ENCODE measurements around the gene TSPAN18.

The TSPAN18 gene

GRCh38 chr11:44928816-44929215 lies 202.1 kb downstream of the TSPAN18 start:
- DNase-seq: no peak

- DNase-seq: no peak
Observed at GRCh38 chr11:44930588-44931302, 204.0 kb downstream of the TSPAN18 start.

DNA sequence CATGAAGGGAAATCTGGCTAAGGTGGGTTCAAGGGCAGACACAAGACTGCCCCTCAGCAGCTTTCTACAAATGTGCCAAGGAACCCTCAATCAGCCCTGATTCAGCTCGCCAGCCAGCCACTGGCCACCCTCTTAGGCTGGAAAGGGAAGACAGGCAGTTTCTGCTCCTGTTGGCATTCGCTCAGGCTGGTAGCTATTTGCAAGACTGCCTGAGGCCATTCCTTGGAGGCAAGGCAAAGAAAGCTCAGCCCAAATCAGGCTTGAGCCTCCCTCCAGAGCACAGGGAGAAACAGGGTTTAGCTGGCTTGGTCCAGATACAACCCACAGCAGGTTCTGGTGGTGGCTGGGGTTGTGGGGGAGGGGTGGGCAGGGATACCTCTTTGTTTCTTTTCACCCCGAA lies 204.7 kb downstream of the TSPAN18 start:
- DNase-seq: no peak

DNA sequence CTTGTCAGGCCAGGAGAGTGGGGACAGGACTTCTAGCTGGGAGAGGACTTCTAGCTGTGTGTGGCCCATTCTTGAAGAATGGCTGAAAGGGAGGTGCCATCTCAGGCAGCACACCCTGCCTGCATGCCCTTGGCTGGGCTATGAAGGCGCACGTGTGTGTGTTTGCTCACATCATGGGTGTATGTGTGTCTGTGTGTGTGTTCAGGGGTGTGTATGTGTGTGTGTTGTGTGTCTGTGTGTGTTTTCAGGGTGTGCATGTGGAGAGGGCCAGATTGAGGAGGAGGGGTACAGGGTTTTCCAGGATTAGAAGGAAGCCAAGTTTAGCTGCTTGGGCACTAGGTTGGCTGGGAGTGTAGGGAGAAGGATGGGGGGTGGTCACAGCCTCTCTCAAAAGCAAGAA lies 207.3 kb downstream of the TSPAN18 start:
- no peak for DNase-seq

DNA sequence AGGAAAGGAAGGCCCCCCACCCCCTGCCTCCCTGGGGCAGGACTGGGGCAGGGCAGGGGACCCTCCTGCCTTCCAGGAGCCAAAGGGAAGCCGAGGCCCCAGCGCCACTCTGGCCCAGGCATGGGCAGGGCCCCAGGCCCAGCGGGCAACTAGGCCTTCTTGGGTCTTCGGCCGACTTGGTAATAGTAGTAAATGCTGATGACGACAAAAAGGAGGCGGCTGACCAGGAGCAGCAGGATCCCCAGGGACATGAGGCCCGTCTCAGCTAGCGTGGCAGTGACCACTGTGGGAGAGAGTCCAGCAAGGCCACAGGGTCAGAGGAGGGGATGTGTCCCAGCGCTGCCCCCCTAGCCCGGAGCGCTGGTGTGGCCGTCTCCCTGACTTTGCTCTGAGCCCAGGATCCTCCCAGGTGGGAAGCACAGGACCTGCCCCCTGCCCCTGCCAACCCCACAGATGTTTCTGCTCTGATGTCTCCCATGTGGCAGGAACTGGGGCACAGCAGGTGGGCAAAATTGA lies 208.0 kb downstream of the TSPAN18 start:
- no peak for DNase-seq

GRCh38 chr11:44936525-44936924 lies 209.8 kb downstream of the TSPAN18 start:
- DNase-seq: peak; percentile 83 to 84

- no peak for DNase-seq
Observed at GRCh38 chr11:44936951-44937543, 210.3 kb downstream of the TSPAN18 start.

GRCh38 chr11:44938066-44938691 lies 211.4 kb downstream of the TSPAN18 start:
- no peak for DNase-seq

DNA sequence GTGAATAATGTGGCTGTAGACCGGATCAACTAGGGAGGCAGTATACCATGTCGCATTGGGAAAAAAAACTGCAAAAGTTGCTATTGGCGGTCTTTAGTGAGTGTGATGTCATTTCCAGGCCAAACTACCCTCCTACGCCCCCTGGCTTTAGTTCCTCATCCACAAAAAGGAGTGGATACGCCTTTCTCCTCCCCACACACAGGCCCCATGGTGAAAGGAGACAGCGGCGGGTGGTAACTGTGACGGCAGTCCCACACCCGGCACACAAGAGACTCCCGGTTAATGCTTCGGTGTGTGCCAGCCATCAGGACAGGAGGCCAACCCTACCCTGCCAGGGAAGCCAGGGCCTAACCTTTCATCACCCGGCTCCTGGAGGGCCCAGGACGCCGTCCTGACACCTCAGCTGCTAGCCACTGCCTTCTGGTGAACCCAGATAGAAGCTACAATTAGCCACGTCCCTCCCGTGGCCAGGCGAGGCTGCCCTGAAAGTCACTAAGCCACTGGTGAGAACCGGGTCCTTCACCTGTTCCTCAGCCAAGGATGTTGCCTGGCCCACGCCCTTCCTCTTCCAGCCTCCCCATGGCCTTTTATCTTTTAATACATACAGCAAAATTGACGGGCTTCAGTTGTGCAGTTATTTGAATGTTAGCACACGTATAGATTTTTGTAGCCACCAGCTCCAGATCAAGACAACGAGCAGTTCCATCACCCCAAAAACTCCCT lies 213.1 kb downstream of the TSPAN18 start:
- no peak for DNase-seq

- DNase-seq: no peak
Observed at GRCh38 chr11:44940404-44940803, 213.6 kb downstream of the TSPAN18 start.

DNA sequence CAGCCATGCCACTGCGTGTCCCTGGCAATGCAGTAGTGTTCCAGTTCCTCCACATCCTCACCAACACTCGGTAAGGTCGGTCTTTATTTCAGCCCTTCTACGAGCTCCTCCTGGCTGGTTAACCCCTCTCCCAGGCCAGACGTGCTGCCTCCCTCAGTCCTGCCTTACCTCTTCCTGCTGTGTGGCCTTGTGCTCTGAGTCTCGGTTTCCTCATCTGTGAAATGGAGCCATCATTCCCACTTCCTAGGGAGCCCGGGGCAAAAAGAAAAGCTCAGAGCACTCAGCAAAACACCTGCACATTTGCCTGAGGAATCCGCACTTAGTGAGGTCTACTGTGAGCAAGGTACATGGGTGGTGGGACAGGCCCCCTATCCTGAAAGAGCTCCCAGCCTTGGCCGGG lies 214.1 kb downstream of the TSPAN18 start:
- DNase-seq: no peak

GRCh38 chr11:44941259-44942021 lies 214.7 kb downstream of the TSPAN18 start:
- peak in 1 of 2 experiments; percentile 36 for DNase-seq

DNA sequence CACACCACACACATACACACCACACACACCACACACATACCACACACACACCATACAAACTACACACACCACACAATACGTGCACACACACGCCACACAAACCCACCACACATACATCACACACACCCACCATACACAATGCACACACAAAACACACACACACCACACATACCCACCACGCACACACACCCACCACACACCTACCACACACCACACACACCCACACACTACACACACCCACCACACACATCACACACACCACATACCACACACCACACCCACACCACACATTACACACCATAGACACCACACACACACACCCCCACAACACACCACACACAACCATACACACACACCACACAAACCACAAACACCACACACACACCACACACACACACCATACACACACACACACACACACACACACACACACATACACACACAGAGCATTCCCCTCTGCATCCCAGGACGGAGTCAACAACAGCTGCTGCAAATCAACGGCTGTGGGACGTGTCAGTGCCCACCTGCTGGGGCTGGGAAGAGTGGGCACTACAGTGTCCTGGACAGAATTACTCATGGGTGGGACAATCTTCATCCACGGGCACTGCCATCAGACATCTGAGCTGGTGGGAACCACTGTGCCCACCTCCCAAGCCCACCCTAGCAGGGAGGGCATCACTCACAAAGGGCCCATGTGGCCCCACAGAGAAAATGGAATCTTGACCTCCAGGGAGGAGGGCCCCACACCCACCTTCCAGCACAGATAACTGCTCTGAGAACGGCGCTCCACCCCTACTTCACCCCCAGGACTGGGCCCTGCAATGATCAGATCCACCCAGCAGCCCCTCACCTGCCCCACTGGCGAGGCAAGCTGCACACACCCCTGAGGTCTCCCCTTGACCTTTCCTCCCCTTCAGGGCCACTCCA lies 215.5 kb downstream of the TSPAN18 start:
- DNase-seq: no peak

DNA sequence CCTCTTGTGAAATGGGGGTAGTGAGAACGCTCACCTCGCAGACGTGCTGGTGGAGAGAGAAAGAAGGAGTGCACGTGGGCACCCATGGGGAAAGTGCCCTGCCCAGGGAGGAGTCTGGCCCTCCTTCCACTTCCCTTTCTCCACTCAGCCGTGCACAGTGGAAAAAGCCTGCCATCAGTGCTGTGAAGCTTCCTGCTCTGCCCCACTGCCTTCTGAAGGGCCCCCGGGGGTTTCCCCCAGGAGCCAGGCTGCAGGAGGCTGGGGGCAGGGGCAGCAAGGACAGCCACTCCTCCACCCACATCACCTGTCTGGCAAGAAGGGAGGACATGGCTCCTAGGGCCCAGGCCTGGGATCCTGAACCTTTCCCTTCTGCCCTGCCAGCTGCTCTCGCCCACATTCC lies 216.4 kb downstream of the TSPAN18 start:
- DNase-seq: peak; percentile 38 to 66

GRCh38 chr11:44943696-44944095 lies 216.9 kb downstream of the TSPAN18 start:
- peak; percentile 72 to 82 for DNase-seq

DNA sequence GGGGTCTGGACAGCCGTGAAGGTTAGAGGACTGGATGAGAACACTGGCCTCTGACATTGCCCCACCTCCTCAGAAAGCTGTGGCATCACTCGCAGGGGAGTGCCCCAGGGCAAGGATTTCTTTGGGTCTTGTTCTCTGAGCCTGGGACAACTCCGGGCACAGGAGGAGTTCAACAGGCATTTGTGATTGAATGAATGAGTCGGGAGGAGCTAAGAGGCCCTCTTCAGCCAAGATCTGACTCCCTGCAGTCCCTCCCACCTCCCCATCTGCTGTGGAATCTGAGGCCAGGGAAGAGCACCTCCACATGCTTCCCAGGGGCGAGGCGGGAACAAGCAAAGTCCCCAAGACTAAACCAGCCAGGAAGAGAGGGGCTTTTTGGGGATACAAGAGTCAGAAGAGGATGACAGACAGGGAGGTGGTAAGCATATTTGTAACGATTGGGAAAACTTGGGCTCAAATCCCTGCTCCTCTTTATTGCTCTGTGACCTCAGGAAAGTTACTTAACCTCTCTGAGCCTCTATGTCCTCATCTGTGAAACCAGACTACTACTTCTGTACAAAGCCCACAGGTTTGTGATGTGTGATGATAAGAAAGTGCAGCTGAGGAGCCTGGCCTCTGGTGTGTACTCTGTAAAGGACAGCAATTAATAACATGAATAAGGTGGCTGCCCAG lies 217.6 kb downstream of the TSPAN18 start:
- no peak for DNase-seq

- DNase-seq: no peak
Observed at GRCh38 chr11:44944853-44945235, 218.1 kb downstream of the TSPAN18 start.

GRCh38 chr11:44945666-44946065 lies 218.9 kb downstream of the TSPAN18 start:
- DNase-seq: no peak

- DNase-seq: no peak
Observed at GRCh38 chr11:44946263-44946662, 219.5 kb downstream of the TSPAN18 start.

DNA sequence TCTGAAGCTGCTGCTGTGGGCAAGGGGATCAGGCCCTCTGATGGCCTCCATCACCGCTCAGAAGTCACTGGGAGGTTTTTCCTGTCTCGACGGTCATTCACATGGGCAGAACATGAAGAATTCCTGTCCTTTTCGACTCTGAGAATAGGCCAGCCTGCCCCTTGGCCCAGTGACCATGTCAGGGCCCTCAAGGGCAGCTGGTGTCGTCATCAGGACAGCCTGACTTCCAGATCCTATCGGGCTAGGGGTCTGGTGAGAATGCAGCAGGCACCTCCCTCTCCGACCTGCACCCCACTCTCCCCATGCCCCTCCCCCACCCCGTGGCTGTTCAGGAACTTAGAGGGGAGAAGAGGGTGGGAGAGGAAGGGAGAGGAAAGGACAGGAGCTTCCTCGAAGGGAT lies 220.4 kb downstream of the TSPAN18 start:
- no peak for DNase-seq

- DNase-seq: no peak
Observed at GRCh38 chr11:44948155-44948554, 221.4 kb downstream of the TSPAN18 start.

All from NCI-H2081 (cell line).